ENCODE data around the gene ETV4. TPM values are rescaled to one million over a fixed set of nuclear protein-coding genes. Genes with fewer than 3 reads are reported as not detected.
A peak's percentile ranks its signal among the peaks of the same experiment; 100 is the strongest.

Gene ETV4
- total and polyA plus RNA-seq, 7 donors = 0.21 to 0.44 (median 0.31) TPM

- DNase-seq (peak in 1 of 2 donors; percentile 17), ATAC-seq (no peak)
- intact Hi-C loops (cut with DNase I) = no loop called here
- H3K9me3 ChIP-seq = no peaks in the 10 kb centered on the region
- no peaks in the 10 kb centered on the region for H3K36me3 ChIP-seq (ENCODE audit: insufficient read depth in 1 of 2, low read depth in 1 of 2)
- H3K4me3 ChIP-seq = no peak overlapping the region
- H3K27me3 ChIP-seq (ENCODE audit: insufficient read depth in 3 of 3, low read length in 2 of 3) = peaks cover 0 to 3% (median 0%) of the 10 kb centered on the region in 3 donors
- WGBS, 3 donors = 71 to 77% (median 74%) methylated on average over 9 of the region's 9 CpGs
- TF ChIP-seq CTCF (IDR thresholded peaks at IDR 0.05) = no peak
- peaks cover 8% of the 10 kb centered on the region for H3K4me1 ChIP-seq
- H3K27ac ChIP-seq = no peak overlapping the region
Observed at GRCh38 chr17:43588664-43589435, 42.7 kb upstream of the ETV4 start.

GRCh38 chr17:43588121-43588520 is 42.0 kb upstream of the ETV4 start:
- 31 to 34% (median 34%) methylated on average over 2 of the region's 2 CpGs for WGBS, 3 donors
- peaks cover 8% of the 10 kb centered on the region for H3K4me1 ChIP-seq
- H3K4me3 ChIP-seq = no peak overlapping the region
- peaks cover 0 to 3% (median 0%) of the 10 kb centered on the region in 3 donors for H3K27me3 ChIP-seq (ENCODE audit: insufficient read depth in 3 of 3, low read length in 2 of 3)
- no peak overlapping the region for H3K27ac ChIP-seq
- no peaks in the 10 kb centered on the region for H3K36me3 ChIP-seq (ENCODE audit: insufficient read depth in 1 of 2, low read depth in 1 of 2)
- no peak for TF ChIP-seq CTCF (IDR thresholded peaks at IDR 0.05)
- no peak for DNase-seq
- intact Hi-C loops (cut with DNase I) = no loop called here
- no peaks in the 10 kb centered on the region for H3K9me3 ChIP-seq
- no peak for ATAC-seq

- H3K36me3 ChIP-seq (ENCODE audit: insufficient read depth in 1 of 2, low read depth in 1 of 2) = no peaks in the 10 kb centered on the region
- H3K4me3 ChIP-seq = no peak overlapping the region
- intact Hi-C loops (cut with DNase I) = no loop called here
- H3K27me3 ChIP-seq (ENCODE audit: insufficient read depth in 3 of 3, low read length in 2 of 3) = peaks cover 0 to 3% (median 0%) of the 10 kb centered on the region in 3 donors
- no peak for TF ChIP-seq CTCF (IDR thresholded peaks at IDR 0.05)
- H3K9me3 ChIP-seq = no peaks in the 10 kb centered on the region
- H3K27ac ChIP-seq = no peak overlapping the region
- no peak for DNase-seq
- peaks cover 8% of the 10 kb centered on the region for H3K4me1 ChIP-seq
- no peak for ATAC-seq
- 57 to 68% (median 67%) methylated on average over 5 of the region's 5 CpGs for WGBS, 3 donors
Observed at GRCh38 chr17:43587647-43588046, 41.5 kb upstream of the ETV4 start.

GRCh38 chr17:43584666-43585102 is 38.5 kb upstream of the ETV4 start:
- WGBS, 3 donors = 90 to 96% (median 91%) methylated on average over 6 of the region's 6 CpGs
- H3K36me3 ChIP-seq (ENCODE audit: insufficient read depth in 1 of 2, low read depth in 1 of 2) = no peaks in the 10 kb centered on the region

More at GRCh38 chr17:43584666-43585102, 38.5 kb upstream of the ETV4 start:
- DNase-seq (no peak), ATAC-seq (no peak)
- intact Hi-C loops (cut with DNase I) = no loop called here
- Histone ChIP-seq H3K27ac (no peak overlapping the region), H3K9me3 (no peaks in the 10 kb centered on the region), H3K27me3 (ENCODE audit: insufficient read depth in 3 of 3, low read length in 2 of 3) (peaks cover 0 to 2% (median 0%) of the 10 kb centered on the region in 3 donors), H3K4me3 (no peak overlapping the region), H3K4me1 (no peaks in the 10 kb centered on the region)
- TF ChIP-seq CTCF (IDR thresholded peaks at IDR 0.05) = no peak

Measured in psoas muscle (tissue), 8 donors.